ENCODE results near the gene BOD1. TPM values are rescaled to one million over a fixed set of nuclear protein-coding genes. Genes with fewer than 3 reads are reported as not detected.

Gene BOD1
- total and polyA plus RNA-seq, 4 donors = 23.3 to 63.1 (median 35.9) TPM

DNA sequence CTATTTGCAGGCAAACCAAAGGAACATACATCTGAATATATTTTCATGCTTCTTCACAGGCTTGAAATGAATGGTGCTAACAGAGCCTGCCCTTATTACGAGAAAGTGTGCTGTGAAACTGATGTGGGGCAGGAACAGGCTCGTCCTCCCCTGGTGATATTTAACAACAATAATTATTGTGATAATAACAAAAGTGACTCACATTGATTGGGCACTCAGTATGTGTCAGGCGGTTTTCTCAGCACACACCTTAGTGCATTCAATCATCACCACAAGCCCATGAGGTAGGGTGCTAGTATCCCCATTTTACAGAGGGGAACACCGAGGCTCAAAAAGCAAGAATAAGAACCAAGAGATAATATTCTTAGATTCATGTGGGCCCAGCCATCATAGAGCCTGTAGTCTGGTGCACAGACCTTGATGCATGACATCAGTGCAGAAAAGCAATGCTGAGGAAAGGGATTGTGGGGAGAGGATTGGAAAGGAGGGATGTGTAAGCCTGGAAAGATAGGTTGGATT is 18.1 kb upstream of the BOD1 start:
- ATAC-seq (ENCODE audit: insufficient read depth, low FRiP score) (no peak), DNase-seq (no peak)
- H3K9ac ChIP-seq (ENCODE audit: insufficient read depth in 1 of 2, low read length in 2 of 2) = no peak overlapping the region
- H3K27me3 ChIP-seq (ENCODE audit: control insufficient read depth in 3 of 3, insufficient read depth in 3 of 3, low read length in 2 of 3) = no peaks in the 10 kb centered on the region
- H3K9me3 ChIP-seq (ENCODE audit: control insufficient read depth in 4 of 4, insufficient read depth in 3 of 4, low read length in 3 of 4) = no peaks in the 10 kb centered on the region
- H3K4me3 ChIP-seq = no peak overlapping the region
- H3K4me1 ChIP-seq (ENCODE audit: control insufficient read depth in 5 of 5, insufficient read depth in 5 of 5, low read length in 5 of 5) = peaks cover 0 to 16% (median 0%) of the 10 kb centered on the region in 5 donors
- WGBS, 2 donors = 92 to 94% methylated on average over 4 of the region's 4 CpGs
- H3K36me3 ChIP-seq (ENCODE audit: control insufficient read depth in 4 of 4, insufficient read depth in 4 of 4, low read length in 4 of 4) = no peaks in the 10 kb centered on the region
- H3K27ac ChIP-seq (ENCODE audit: low read depth in 1 of 2, low read length in 1 of 2) = no peak overlapping the region
- TF ChIP-seq, protein P1, sequence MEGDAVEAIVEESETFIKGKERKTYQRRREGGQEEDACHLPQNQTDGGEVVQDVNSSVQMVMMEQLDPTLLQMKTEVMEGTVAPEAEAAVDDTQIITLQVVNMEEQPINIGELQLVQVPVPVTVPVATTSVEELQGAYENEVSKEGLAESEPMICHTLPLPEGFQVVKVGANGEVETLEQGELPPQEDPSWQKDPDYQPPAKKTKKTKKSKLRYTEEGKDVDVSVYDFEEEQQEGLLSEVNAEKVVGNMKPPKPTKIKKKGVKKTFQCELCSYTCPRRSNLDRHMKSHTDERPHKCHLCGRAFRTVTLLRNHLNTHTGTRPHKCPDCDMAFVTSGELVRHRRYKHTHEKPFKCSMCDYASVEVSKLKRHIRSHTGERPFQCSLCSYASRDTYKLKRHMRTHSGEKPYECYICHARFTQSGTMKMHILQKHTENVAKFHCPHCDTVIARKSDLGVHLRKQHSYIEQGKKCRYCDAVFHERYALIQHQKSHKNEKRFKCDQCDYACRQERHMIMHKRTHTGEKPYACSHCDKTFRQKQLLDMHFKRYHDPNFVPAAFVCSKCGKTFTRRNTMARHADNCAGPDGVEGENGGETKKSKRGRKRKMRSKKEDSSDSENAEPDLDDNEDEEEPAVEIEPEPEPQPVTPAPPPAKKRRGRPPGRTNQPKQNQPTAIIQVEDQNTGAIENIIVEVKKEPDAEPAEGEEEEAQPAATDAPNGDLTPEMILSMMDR (IDR thresholded peaks at IDR 0.05; ENCODE audit: control extremely low read depth, extremely low read depth) = no peak

DNA sequence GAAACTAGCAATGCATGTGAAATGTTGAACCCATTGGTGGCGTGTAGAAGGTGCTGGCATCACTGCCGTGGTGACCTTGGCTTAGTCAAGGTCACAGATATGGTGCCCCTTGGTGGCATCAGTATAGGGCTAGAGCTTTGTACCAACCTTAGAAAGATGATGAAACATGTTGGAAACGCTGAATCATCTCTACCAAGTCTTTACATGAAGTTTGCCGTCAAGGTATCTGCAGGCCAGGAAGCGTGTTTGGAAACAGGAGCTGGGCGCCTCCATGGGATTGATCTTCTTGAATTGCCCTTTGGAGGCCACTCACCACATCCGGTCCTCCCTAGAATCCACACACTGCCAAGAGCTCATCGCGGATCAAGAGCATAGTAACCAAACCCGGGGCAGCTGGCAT is 16.9 kb upstream of the BOD1 start:
- ATAC-seq (ENCODE audit: insufficient read depth, low FRiP score) (no peak), DNase-seq (no peak)
- peaks cover 0 to 9% (median 0%) of the 10 kb centered on the region in 5 donors for H3K4me1 ChIP-seq (ENCODE audit: control insufficient read depth in 5 of 5, insufficient read depth in 5 of 5, low read length in 5 of 5)
- H3K4me3 ChIP-seq = no peak overlapping the region
- H3K9ac ChIP-seq (ENCODE audit: insufficient read depth in 1 of 2, low read length in 2 of 2) = no peak overlapping the region
- TF ChIP-seq, protein P1 (IDR thresholded peaks at IDR 0.05; ENCODE audit: control extremely low read depth, extremely low read depth) = no peak
- no peaks in the 10 kb centered on the region for H3K36me3 ChIP-seq (ENCODE audit: control insufficient read depth in 4 of 4, insufficient read depth in 4 of 4, low read length in 4 of 4)
- no peaks in the 10 kb centered on the region for H3K9me3 ChIP-seq (ENCODE audit: control insufficient read depth in 4 of 4, insufficient read depth in 3 of 4, low read length in 3 of 4)
- H3K27me3 ChIP-seq (ENCODE audit: control insufficient read depth in 3 of 3, insufficient read depth in 3 of 3, low read length in 2 of 3) = no peaks in the 10 kb centered on the region
- no peak overlapping the region for H3K27ac ChIP-seq (ENCODE audit: low read depth in 1 of 2, low read length in 1 of 2)
- 83 to 87% methylated on average over 10 of the region's 10 CpGs for WGBS, 2 donors

DNA sequence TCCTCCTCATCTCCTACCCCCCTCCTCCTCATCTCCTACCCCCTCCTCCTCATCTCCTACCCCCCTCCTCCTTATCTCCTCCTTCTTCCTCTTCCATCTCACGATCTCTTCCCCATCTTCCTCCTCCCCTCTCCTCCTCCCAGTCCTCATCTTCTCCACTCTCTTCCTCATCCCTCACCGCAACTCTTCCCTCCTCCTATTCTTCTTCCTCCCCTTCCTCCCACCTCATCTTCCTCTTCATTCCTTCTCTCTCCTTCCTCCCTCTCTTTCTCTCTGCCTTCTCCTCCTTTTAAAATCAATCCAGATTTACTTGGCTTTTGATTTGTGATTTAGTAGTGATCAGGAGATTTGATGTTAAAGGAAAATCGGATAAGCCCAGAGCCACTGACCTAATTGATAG is 15.0 kb upstream of the BOD1 start:
- no peaks in the 10 kb centered on the region for H3K27me3 ChIP-seq (ENCODE audit: control insufficient read depth in 3 of 3, insufficient read depth in 3 of 3, low read length in 2 of 3)
- DNase-seq (no peak), ATAC-seq (ENCODE audit: insufficient read depth, low FRiP score) (no peak)

More for the DNA sequence above, 15.0 kb upstream of the BOD1 start:
- no peak overlapping the region for H3K27ac ChIP-seq (ENCODE audit: low read depth in 1 of 2, low read length in 1 of 2)
- TF ChIP-seq, protein P1 (IDR thresholded peaks at IDR 0.05; ENCODE audit: control extremely low read depth, extremely low read depth) = no peak
- peaks cover 0 to 16% (median 0%) of the 10 kb centered on the region in 5 donors for H3K4me1 ChIP-seq (ENCODE audit: control insufficient read depth in 5 of 5, insufficient read depth in 5 of 5, low read length in 5 of 5)
- no peaks in the 10 kb centered on the region for H3K9me3 ChIP-seq (ENCODE audit: control insufficient read depth in 4 of 4, insufficient read depth in 3 of 4, low read length in 3 of 4)
- H3K9ac ChIP-seq (ENCODE audit: insufficient read depth in 1 of 2, low read length in 2 of 2) = no peak overlapping the region
- WGBS, 2 donors = 60 to 62% methylated on average over 3 of the region's 3 CpGs
- no peak overlapping the region for H3K4me3 ChIP-seq
- H3K36me3 ChIP-seq (ENCODE audit: control insufficient read depth in 4 of 4, insufficient read depth in 4 of 4, low read length in 4 of 4) = no peaks in the 10 kb centered on the region

All from lung (tissue), 12 donors.